HL-60 (cell line): ENCODE measurements around the gene PHLDB2.

Experiments used
- DNase-seq, 2 experiments: peaks; one replicate each; pipeline ENCODE4 v3.0.0-alpha.2; 2010 to 2020; ENCODE audit warnings: low read depth in 1 of 2, low spot score in 1 of 2
- H3K27ac ChIP-seq: fragments of 250-450 bp; sonication (Bioruptor Pico); replicated peaks from 2 replicates; pipeline ENCODE4 v1.5.1; 2020; ENCODE audit warnings: mild to moderate bottlenecking, moderate library complexity
- H3K27me3 ChIP-seq: fragments of 250-450 bp; sonication (Bioruptor Pico); 2 replicates; pipeline ENCODE4 v1.5.1; 2021; ENCODE audit warnings: mild to moderate bottlenecking, moderate library complexity; ENCODE audit not compliant: insufficient read depth, poor library complexity, severe bottlenecking
- H3K4me3 ChIP-seq: replicated peaks from 2 replicates; pipeline ENCODE4 v1.5.1; 2011; ENCODE audit warnings: mild to moderate bottlenecking, control low read depth, low read length; ENCODE audit not compliant: insufficient read depth
- CTCF ChIP-seq: IDR thresholded peaks from one replicate; pipeline ENCODE4 v1.5.1; 2011; ENCODE audit warnings: low read length, control low read depth, inconsistent platforms; ENCODE audit not compliant: insufficient read depth
- GABPA ChIP-seq: IDR thresholded peaks from 2 replicates; pipeline ENCODE4 v1.6.1; 2012; ENCODE audit warnings: low read depth
- POLR2AphosphoS5 ChIP-seq: IDR thresholded peaks from 2 replicates; pipeline ENCODE4 v1.6.1; 2012; ENCODE audit warnings: low read depth
- REST ChIP-seq: IDR thresholded peaks from 2 replicates; pipeline ENCODE4 v1.6.1; 2012; ENCODE audit warnings: low read depth; ENCODE audit not compliant: insufficient replicate concordance
- SPI1 ChIP-seq: IDR thresholded peaks from 2 replicates; pipeline ENCODE4 v1.6.1; 2012; ENCODE audit warnings: low read depth, mild to moderate bottlenecking, borderline replicate concordance

PHLDB2 gene

GRCh38 chr3:111923806-111924205, 64.7 kb downstream of the PHLDB2 start:
- no peak for DNase-seq
- TF ChIP-seq REST = no peak
- no peak for TF ChIP-seq POLR2AphosphoS5
- TF ChIP-seq GABPA = no peak
- no peak for TF ChIP-seq SPI1
- TF ChIP-seq CTCF = no peak
- no peaks in the 10 kb centered on the region for H3K27me3 ChIP-seq
- H3K4me3 ChIP-seq = no peak overlapping the region
- H3K27ac ChIP-seq = no peak overlapping the region

DNA sequence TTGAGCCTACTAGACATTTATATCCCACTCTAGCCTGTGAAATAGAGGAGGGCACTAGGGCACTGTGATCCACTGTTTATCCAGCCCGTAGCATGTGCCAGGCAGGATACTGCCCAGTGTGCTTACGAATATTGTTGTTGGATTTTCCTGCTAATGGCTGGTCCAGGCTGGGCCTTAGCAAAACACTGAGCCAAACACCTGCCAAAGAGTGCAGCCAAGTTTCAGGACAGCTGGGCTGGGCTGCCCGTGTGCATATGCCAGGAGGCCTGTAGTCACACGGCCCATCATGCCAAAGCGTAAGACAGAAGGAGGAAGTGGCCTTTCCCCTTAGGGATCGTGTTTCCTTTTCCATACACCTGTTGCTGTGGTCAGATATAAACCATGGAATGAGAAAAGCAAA, 65.2 kb downstream of the PHLDB2 start:
- no peak for TF ChIP-seq REST
- TF ChIP-seq SPI1 = peak; percentile 20; the same call in 1 of the 2 replicates
- DNase-seq = no peak
- H3K27ac ChIP-seq = no peak overlapping the region
- no peaks in the 10 kb centered on the region for H3K27me3 ChIP-seq
- no peak overlapping the region for H3K4me3 ChIP-seq

- Histone ChIP-seq H3K4me3 (no peak overlapping the region), H3K27me3 (no peaks in the 10 kb centered on the region), H3K27ac (no peak overlapping the region)
- TF ChIP-seq POLR2AphosphoS5 (no peak), REST (no peak), SPI1 (no peak), CTCF (no peak), GABPA (no peak)
- DNase-seq = no peak
Observed at GRCh38 chr3:111926266-111926676, 67.2 kb downstream of the PHLDB2 start.

DNA sequence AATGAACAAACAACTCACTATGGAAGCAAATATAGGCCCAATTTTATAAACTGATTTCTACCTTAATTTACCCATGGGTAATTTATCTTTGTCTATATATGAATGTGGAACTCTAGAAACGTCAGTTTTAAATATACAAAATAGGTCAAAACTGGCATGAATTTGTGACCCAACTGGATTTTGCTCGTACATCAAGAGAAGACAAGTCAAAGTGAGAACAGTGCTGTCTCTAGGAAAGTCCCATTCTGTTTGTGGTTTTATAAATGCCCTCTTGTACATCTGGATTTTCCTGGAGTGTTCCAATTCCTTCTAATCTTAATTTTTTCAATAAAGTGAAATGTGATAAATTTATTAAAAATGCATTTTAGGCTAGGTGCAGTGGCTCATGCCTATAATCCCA, 69.5 kb downstream of the PHLDB2 start:
- no peak for DNase-seq
- H3K27ac ChIP-seq = no peak overlapping the region
- no peak overlapping the region for H3K4me3 ChIP-seq
- no peak for TF ChIP-seq REST
- TF ChIP-seq CTCF = no peak
- no peak for TF ChIP-seq POLR2AphosphoS5
- TF ChIP-seq SPI1 = no peak
- TF ChIP-seq GABPA = no peak
- peaks cover 3% of the 10 kb centered on the region for H3K27me3 ChIP-seq
